HuH-7.5 (cell line): Measurements from ENCODE around the gene RHOBTB3.
"Not testable (repeated sequence)": the region's sequence is repeated elsewhere in the genome, so short reads cannot be mapped to it uniquely, and the experiment has no call there.

ENCODE experiments used
- DNase-seq: peaks from one replicate; pipeline ENCODE4 v3.0.0; 2011; ENCODE audit warnings: low spot score

Gene RHOBTB3

GRCh38 chr5:95821110-95822021 is 90.2 kb downstream of the RHOBTB3 start:
- DNase-seq = no peak

- no peak for DNase-seq
Observed at GRCh38 chr5:95822043-95822541, 91.0 kb downstream of the RHOBTB3 start.

DNA sequence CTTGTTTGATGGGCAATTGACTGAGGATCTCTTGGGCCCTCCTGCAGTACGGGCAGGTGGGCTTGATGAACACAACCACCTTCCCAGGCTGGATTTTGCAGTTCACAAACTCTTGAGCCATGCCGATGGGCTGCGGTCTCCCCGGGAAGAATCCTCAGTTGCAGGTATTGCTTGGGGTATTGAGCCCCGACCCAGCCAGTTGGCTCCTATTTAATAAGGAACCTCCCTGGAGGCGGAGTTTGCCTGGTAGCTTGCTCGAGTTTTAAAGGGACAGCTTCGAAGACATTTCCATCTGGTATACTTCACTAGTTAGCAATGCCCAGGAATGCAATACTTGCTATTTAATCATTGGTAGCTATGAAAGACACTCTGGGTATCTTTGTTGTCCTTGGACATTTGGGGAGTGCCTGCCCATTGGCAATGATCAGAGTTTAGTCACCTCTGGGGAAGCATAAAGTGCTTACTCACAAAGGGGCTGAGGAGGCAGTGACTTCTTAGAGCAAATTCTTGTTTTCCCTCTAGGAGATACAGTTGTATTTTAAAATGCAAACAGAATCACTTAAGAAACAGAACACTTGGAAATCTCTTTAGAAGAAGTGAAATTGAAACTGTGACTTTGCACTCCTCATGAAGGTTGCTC is 91.5 kb downstream of the RHOBTB3 start, which contains the start of gene GLRX:
GLRX (minus strand) TSS at position 185 of the 640 bp plus-strand sequence; CDS start at position 121, 64 bp downstream.
- DNase-seq = peak; percentile 36

DNA sequence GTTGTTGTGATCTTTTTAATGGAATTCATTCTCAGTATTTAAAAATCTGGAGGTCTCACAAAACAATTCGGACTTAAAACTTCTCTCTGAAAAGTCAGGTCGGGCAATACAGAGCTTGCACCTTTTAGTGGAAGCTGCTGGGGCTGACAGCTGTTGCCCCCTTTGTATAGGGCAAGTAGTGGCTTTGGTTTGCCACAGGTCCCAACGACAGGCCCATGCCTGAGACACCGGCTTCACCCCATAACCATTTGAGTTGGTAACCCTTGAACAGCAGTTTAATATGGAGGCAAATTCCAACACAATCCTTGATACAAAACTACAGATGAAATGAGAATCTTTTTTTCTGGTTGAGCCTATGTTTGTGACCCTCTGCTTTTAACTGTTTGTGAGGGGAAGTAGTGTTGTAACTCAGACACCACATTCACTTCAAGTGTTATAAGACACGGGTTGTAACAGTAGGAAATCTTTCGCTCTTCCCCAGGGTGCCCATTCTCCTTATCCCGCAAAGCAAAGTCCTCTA is 92.1 kb downstream of the RHOBTB3 start:
- no peak for DNase-seq

- no peak for DNase-seq
Observed at GRCh38 chr5:95823738-95824609, 92.8 kb downstream of the RHOBTB3 start.

DNA sequence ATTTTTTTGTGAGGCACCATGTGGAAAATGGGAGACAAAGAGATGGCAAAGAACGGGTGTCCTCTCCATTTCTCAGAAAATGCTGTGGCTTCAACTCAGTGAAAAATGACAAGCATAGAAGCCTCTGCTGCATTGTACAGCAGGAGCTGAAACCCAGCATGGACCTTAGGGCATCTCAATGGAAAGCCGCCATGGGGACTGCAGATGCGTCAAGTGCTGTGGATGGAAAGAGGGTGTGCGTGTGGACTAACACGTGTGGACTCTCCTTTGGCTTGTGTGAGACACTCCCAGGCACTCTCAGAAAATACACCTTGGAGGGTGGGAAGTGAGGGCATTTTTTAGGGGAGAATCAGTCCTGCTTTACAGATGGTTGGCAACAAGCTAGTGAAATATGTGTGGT is 93.6 kb downstream of the RHOBTB3 start:
- no peak for DNase-seq

GRCh38 chr5:95825495-95825894 is 94.4 kb downstream of the RHOBTB3 start:
- DNase-seq = no peak

GRCh38 chr5:95826949-95827891 is 96.1 kb downstream of the RHOBTB3 start:
- DNase-seq = no peak

GRCh38 chr5:95827892-95828246 is 96.7 kb downstream of the RHOBTB3 start:
- DNase-seq = no peak

- no peak for DNase-seq
Observed at GRCh38 chr5:95830226-95830625, 99.1 kb downstream of the RHOBTB3 start.

GRCh38 chr5:95832664-95833063 is 101.5 kb downstream of the RHOBTB3 start:
- DNase-seq = no peak

GRCh38 chr5:95835682-95836385 is 104.7 kb downstream of the RHOBTB3 start:
- DNase-seq = no peak

- DNase-seq = no peak
Observed at GRCh38 chr5:95836544-95836943, 105.4 kb downstream of the RHOBTB3 start.

- not testable (repeated sequence) for DNase-seq
Observed at GRCh38 chr5:95836971-95837370, 105.8 kb downstream of the RHOBTB3 start.

DNA sequence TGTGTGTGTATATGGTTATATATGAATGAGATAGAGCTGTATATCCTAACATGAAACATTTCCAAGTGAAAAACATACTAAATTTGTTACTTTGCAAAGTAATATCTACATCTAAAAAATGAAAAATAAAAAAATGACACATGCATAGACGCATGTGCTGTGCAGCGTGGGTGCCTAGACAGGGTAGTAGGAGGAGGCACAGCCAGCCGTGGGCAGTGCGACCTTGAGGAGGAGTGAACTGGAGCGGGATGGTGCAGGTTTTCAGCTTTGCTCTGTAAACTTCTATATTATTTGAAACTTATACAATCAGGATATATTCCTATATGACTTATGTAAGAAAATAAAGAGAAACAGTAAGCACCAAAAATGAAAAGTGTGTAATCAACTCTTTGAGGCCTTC is 106.4 kb downstream of the RHOBTB3 start:
- DNase-seq = no peak

- no peak for DNase-seq
Observed at GRCh38 chr5:95838001-95838520, 106.9 kb downstream of the RHOBTB3 start.

DNA sequence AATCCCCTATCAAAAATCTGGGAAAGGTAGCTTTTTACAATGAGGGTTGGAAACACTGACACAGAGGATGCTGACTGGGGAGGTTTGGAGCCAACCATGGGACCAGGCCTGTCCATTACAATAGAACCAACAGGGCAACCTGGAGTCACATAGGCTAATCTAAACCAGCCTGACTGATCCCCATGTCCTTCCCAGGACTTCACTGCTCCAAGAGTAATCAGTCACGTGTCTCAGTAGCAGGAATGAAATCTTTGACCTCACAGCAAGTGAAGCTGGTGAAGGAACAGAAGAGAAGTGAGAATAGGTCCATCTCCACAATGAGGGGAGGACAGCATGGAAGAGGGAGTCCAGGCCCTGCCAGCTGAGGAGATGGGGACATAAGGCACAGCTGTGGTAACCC is 107.4 kb downstream of the RHOBTB3 start:
- no peak for DNase-seq

DNA sequence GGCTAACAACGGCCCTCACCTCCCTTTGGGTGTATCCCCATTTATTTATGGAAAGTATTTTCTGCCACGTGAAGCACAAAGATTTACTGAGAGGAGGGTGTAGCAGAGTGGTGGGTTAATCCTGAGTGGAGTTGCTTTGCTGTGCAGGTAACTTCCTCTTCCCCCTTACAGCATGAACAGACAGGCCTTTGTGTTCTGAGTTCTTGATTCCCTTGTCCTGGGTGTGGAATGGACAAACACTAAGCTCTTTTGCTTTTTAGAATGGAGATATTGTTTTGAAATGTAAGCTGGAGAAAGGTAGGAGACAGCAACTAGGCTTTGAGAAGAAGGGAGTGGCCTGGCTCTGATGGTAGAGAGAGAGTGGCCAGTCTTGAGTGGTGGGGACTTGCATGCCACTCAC is 108.5 kb downstream of the RHOBTB3 start:
- no peak for DNase-seq

- DNase-seq = no peak
Observed at GRCh38 chr5:95840956-95841705, 110.0 kb downstream of the RHOBTB3 start.
